ENCODE results near the gene ZNF77. TPM values are rescaled to one million over a fixed set of nuclear protein-coding genes. Genes with fewer than 3 reads are reported as not detected.

ZNF77 gene
- total RNA-seq, 6 experiments from 2014 or later = 1.1 to 1.5 (median 1.3) TPM

GRCh38 chr19:2976609-2977000 lies 31.8 kb upstream of the ZNF77 start:
- intact Hi-C loops (cut with DNase I) = loop anchor here in 1 of 2 donors (10.0 kb wide), 1 partner anchor 58 kb away; no protein-coding TSS in a partner anchor
- Histone ChIP-seq H3K4me3 (peak overlapping the region; percentile 27 to 50 (median 49)), H3K4me1 (peaks cover 0 to 30% (median 12%) of the 10 kb centered on the region in 4 donors)

GRCh38 chr19:2974342-2975041 lies 29.7 kb upstream of the ZNF77 start:
- no peaks in the 10 kb centered on the region for H3K27me3 ChIP-seq
- peak in 3 of 4 donors; percentile 3 to 20 (median 6) for ATAC-seq
- H3K27ac ChIP-seq = peak overlapping the region in 2 of 3 donors; percentile 26 to 29
- H3K4me1 ChIP-seq = peaks cover 0 to 30% (median 12%) of the 10 kb centered on the region in 4 donors
- H3K4me3 ChIP-seq = no peak overlapping the region
- H3K36me3 ChIP-seq = no peaks in the 10 kb centered on the region
- TF ChIP-seq CTCF (IDR thresholded peaks at IDR 0.05) (no peak), POLR2A (IDR thresholded peaks at IDR 0.05) (no peak)
- WGBS (ENCODE audit: insufficient coverage, low coverage, low lambda C conversion rate, missing lambda C conversion rate) = 26% methylated on average over 13 of the region's 14 CpGs
- peak in 1 of 3 donors; percentile 55 for DNase-seq
- intact Hi-C loops (cut with DNase I) = loop anchor here in 1 of 2 donors (10.0 kb wide), 1 partner anchor 60 kb away; no protein-coding TSS in a partner anchor
- H3K9me3 ChIP-seq = no peaks in the 10 kb centered on the region

More at GRCh38 chr19:2976609-2977000, 31.8 kb upstream of the ZNF77 start:
- WGBS (ENCODE audit: insufficient coverage, low coverage, low lambda C conversion rate, missing lambda C conversion rate) = 6% methylated on average over 9 of the region's 15 CpGs
- no peak overlapping the region for H3K27ac ChIP-seq
- no peak for TF ChIP-seq POLR2A (IDR thresholded peaks at IDR 0.05)
- TF ChIP-seq CTCF (IDR thresholded peaks at IDR 0.05) = no peak
- peak in 1 of 4 donors; percentile 2 for ATAC-seq
- no peak for DNase-seq
- H3K36me3 ChIP-seq = no peaks in the 10 kb centered on the region
- H3K9me3 ChIP-seq = no peaks in the 10 kb centered on the region
- H3K27me3 ChIP-seq = no peaks in the 10 kb centered on the region

- intact Hi-C loops (cut with DNase I) = loop anchor here in 1 of 2 donors (10.0 kb wide), 1 partner anchor 62 kb away; no protein-coding TSS in a partner anchor
- peak overlapping the region in 1 of 3 donors; percentile 24 for H3K27ac ChIP-seq
Measured at GRCh38 chr19:2973229-2973628, 28.5 kb upstream of the ZNF77 start.

DNA sequence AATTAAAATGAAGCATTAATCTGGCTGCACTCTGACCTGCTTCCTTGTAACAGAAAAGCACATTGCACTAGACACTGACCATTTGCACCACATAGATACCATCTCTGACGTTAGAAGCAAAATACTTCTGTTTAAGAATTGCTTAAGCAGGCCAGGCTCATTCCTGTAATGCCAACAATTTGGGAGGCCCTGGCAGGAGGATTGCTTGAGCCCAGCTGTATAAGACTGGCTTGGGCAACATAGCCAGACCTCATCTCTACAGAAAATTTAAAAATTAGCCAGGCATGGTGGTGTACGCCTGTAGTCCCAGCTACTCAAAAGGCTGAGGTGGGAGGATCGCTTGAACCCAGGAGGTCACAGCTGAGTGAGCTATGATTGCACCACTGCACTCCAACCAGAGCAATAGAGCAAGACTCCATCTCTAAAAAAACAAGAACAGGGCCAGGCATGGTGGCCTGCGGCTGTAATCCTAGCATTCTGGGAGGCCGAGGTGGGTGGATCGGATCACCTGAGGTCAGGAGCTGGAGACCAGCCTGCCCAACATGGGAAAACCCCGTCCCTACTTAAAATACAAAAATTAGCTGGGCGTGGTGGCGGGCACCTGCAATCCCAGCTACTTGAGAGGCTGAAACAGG lies 25.5 kb upstream of the ZNF77 start:
- WGBS (ENCODE audit: insufficient coverage, low coverage, low lambda C conversion rate, missing lambda C conversion rate) = 67% methylated on average over 5 of the region's 9 CpGs
- TF ChIP-seq POLR2A (IDR thresholded peaks at IDR 0.05) (no peak), CTCF (IDR thresholded peaks at IDR 0.05) (no peak)
- DNase-seq = no peak
- peak in 3 of 4 donors; percentile 18 to 45 (median 21) for ATAC-seq
- peak overlapping the region in 2 of 3 donors; percentile 4 to 13 for H3K27ac ChIP-seq
- peaks cover 0 to 17% (median 10%) of the 10 kb centered on the region in 4 donors for H3K4me1 ChIP-seq
- H3K9me3 ChIP-seq = no peaks in the 10 kb centered on the region
- H3K36me3 ChIP-seq = no peaks in the 10 kb centered on the region
- H3K4me3 ChIP-seq = no peak overlapping the region
- intact Hi-C loops (cut with DNase I) = loop anchor here in 1 of 2 donors (10.0 kb wide), 1 partner anchor 64 kb away; no protein-coding TSS in a partner anchor
- no peaks in the 10 kb centered on the region for H3K27me3 ChIP-seq

More at GRCh38 chr19:2973229-2973628, 28.5 kb upstream of the ZNF77 start:
- 73% methylated on average over 8 of the region's 8 CpGs for WGBS (ENCODE audit: insufficient coverage, low coverage, low lambda C conversion rate, missing lambda C conversion rate)
- Histone ChIP-seq H3K4me1 (peaks cover 0 to 38% (median 18%) of the 10 kb centered on the region in 4 donors), H3K36me3 (no peaks in the 10 kb centered on the region), H3K9me3 (no peaks in the 10 kb centered on the region), H3K27me3 (no peaks in the 10 kb centered on the region), H3K4me3 (no peak overlapping the region)
- ATAC-seq (no peak), DNase-seq (no peak)
- TF ChIP-seq POLR2A (IDR thresholded peaks at IDR 0.05) (no peak), CTCF (IDR thresholded peaks at IDR 0.05) (no peak)
